Liver (tissue), 3 donors: ENCODE results near the gene RHO.

Source experiments
- FOXA1 ChIP-seq: IDR thresholded peaks from 2 replicates; pipeline ENCODE4 v1.6.1; 2016; ENCODE audit warnings: antibody characterized with exemption
- GABPA ChIP-seq, 2 donors: IDR thresholded peaks in 1 of 2; conservative IDR thresholded peaks in 1 of 2; 2 replicates each; pipeline ENCODE4 v1.6.1; 2016; ENCODE audit warnings: antibody characterized with exemption in 2 of 2, mild to moderate bottlenecking in 1 of 2, moderate library complexity in 1 of 2
- RAD21 ChIP-seq, 2 donors: IDR thresholded peaks; 2 replicates each; pipeline ENCODE4 v1.6.1; 2016; ENCODE audit warnings: antibody characterized with exemption in 2 of 2, mild to moderate bottlenecking in 2 of 2
- RXRA ChIP-seq, 2 donors: IDR thresholded peaks; 2 replicates each; pipeline ENCODE4 v1.6.1; 2017 to 2018; ENCODE audit warnings: antibody characterized with exemption in 2 of 2, mild to moderate bottlenecking in 1 of 2
- SP1 ChIP-seq: IDR thresholded peaks from 2 replicates; pipeline ENCODE4 v1.6.1; 2018; ENCODE audit warnings: antibody characterized with exemption, mild to moderate bottlenecking
- YY1 ChIP-seq: IDR thresholded peaks from 2 replicates; pipeline ENCODE4 v1.6.1; 2016; ENCODE audit warnings: antibody characterized with exemption, mild to moderate bottlenecking
- TF ChIP-seq, protein P1 (sequence below): fragments of 150-350 bp; IDR thresholded peaks from 2 replicates; pipeline ENCODE4 v1.5.1; 2017; ENCODE audit warnings: improper control_type of control experiment, low read depth, low read length; ENCODE audit not compliant: missing input control
- TF ChIP-seq, protein P2 (sequence below): IDR thresholded peaks from 2 replicates; pipeline ENCODE4 v1.6.1; 2016; ENCODE audit warnings: antibody characterized with exemption
- TF ChIP-seq, protein P3 (sequence below): IDR thresholded peaks from 2 replicates; pipeline ENCODE4 v1.6.1; 2016; ENCODE audit warnings: antibody characterized with exemption, mild to moderate bottlenecking
- TF ChIP-seq, protein P4 (sequence below): IDR thresholded peaks from 2 replicates; pipeline ENCODE4 v1.6.1; 2016; ENCODE audit warnings: antibody characterized with exemption
- TF ChIP-seq, protein P5 (sequence below): IDR thresholded peaks from 2 replicates; pipeline ENCODE4 v1.6.1; 2016; ENCODE audit warnings: antibody characterized with exemption
- donor health status: healthy.
- donor health status: healthy.

DNA sequence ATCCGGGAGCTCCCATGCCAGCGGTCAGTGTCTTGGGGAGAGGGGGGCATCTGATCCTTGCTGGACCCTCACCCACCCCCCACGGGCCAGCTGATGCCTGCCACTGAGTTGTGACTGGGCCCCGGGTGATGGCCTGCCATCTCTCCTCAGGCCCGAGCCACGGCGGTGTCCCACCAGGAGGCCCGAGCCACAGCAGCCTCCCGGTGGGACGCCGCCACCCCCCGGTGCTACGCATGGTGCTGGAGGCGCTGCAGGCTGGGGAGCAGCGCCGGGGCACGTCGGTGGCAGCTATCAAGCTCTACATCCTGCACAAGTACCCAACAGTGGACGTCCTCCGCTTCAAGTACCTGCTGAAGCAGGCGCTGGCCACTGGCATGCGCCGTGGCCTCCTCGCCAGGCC is 18.8 kb downstream of the RHO start:
- TF ChIP-seq, protein P1, sequence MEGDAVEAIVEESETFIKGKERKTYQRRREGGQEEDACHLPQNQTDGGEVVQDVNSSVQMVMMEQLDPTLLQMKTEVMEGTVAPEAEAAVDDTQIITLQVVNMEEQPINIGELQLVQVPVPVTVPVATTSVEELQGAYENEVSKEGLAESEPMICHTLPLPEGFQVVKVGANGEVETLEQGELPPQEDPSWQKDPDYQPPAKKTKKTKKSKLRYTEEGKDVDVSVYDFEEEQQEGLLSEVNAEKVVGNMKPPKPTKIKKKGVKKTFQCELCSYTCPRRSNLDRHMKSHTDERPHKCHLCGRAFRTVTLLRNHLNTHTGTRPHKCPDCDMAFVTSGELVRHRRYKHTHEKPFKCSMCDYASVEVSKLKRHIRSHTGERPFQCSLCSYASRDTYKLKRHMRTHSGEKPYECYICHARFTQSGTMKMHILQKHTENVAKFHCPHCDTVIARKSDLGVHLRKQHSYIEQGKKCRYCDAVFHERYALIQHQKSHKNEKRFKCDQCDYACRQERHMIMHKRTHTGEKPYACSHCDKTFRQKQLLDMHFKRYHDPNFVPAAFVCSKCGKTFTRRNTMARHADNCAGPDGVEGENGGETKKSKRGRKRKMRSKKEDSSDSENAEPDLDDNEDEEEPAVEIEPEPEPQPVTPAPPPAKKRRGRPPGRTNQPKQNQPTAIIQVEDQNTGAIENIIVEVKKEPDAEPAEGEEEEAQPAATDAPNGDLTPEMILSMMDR: no peak
- TF ChIP-seq, protein P2, sequence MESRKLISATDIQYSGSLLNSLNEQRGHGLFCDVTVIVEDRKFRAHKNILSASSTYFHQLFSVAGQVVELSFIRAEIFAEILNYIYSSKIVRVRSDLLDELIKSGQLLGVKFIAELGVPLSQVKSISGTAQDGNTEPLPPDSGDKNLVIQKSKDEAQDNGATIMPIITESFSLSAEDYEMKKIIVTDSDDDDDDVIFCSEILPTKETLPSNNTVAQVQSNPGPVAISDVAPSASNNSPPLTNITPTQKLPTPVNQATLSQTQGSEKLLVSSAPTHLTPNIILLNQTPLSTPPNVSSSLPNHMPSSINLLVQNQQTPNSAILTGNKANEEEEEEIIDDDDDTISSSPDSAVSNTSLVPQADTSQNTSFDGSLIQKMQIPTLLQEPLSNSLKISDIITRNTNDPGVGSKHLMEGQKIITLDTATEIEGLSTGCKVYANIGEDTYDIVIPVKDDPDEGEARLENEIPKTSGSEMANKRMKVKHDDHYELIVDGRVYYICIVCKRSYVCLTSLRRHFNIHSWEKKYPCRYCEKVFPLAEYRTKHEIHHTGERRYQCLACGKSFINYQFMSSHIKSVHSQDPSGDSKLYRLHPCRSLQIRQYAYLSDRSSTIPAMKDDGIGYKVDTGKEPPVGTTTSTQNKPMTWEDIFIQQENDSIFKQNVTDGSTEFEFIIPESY: no peak
- TF ChIP-seq, protein P3, sequence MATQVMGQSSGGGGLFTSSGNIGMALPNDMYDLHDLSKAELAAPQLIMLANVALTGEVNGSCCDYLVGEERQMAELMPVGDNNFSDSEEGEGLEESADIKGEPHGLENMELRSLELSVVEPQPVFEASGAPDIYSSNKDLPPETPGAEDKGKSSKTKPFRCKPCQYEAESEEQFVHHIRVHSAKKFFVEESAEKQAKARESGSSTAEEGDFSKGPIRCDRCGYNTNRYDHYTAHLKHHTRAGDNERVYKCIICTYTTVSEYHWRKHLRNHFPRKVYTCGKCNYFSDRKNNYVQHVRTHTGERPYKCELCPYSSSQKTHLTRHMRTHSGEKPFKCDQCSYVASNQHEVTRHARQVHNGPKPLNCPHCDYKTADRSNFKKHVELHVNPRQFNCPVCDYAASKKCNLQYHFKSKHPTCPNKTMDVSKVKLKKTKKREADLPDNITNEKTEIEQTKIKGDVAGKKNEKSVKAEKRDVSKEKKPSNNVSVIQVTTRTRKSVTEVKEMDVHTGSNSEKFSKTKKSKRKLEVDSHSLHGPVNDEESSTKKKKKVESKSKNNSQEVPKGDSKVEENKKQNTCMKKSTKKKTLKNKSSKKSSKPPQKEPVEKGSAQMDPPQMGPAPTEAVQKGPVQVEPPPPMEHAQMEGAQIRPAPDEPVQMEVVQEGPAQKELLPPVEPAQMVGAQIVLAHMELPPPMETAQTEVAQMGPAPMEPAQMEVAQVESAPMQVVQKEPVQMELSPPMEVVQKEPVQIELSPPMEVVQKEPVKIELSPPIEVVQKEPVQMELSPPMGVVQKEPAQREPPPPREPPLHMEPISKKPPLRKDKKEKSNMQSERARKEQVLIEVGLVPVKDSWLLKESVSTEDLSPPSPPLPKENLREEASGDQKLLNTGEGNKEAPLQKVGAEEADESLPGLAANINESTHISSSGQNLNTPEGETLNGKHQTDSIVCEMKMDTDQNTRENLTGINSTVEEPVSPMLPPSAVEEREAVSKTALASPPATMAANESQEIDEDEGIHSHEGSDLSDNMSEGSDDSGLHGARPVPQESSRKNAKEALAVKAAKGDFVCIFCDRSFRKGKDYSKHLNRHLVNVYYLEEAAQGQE: no peak
- no peak for TF ChIP-seq YY1
- TF ChIP-seq RAD21 (IDR thresholded peaks at IDR 0.05): no peak
- TF ChIP-seq GABPA (IDR thresholded peaks at IDR 0.05 in 1 of 2, conservative IDR thresholded peaks at IDR 0.05 in 1 of 2): no peak
- TF ChIP-seq, protein P4, sequence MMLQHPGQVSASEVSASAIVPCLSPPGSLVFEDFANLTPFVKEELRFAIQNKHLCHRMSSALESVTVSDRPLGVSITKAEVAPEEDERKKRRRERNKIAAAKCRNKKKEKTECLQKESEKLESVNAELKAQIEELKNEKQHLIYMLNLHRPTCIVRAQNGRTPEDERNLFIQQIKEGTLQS: no peak
- no peak for TF ChIP-seq SP1
- no peak for TF ChIP-seq FOXA1
- TF ChIP-seq, protein P5, sequence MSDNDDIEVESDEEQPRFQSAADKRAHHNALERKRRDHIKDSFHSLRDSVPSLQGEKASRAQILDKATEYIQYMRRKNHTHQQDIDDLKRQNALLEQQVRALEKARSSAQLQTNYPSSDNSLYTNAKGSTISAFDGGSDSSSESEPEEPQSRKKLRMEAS: no peak
- TF ChIP-seq RXRA (IDR thresholded peaks at IDR 0.05): no peak
